ENCODE data around the gene SUCO. TPM values are rescaled to one million over a fixed set of nuclear protein-coding genes. Genes with fewer than 3 reads are reported as not detected.
A peak's percentile ranks its signal among the peaks of the same experiment; 100 is the strongest.

Gene SUCO, protein sequence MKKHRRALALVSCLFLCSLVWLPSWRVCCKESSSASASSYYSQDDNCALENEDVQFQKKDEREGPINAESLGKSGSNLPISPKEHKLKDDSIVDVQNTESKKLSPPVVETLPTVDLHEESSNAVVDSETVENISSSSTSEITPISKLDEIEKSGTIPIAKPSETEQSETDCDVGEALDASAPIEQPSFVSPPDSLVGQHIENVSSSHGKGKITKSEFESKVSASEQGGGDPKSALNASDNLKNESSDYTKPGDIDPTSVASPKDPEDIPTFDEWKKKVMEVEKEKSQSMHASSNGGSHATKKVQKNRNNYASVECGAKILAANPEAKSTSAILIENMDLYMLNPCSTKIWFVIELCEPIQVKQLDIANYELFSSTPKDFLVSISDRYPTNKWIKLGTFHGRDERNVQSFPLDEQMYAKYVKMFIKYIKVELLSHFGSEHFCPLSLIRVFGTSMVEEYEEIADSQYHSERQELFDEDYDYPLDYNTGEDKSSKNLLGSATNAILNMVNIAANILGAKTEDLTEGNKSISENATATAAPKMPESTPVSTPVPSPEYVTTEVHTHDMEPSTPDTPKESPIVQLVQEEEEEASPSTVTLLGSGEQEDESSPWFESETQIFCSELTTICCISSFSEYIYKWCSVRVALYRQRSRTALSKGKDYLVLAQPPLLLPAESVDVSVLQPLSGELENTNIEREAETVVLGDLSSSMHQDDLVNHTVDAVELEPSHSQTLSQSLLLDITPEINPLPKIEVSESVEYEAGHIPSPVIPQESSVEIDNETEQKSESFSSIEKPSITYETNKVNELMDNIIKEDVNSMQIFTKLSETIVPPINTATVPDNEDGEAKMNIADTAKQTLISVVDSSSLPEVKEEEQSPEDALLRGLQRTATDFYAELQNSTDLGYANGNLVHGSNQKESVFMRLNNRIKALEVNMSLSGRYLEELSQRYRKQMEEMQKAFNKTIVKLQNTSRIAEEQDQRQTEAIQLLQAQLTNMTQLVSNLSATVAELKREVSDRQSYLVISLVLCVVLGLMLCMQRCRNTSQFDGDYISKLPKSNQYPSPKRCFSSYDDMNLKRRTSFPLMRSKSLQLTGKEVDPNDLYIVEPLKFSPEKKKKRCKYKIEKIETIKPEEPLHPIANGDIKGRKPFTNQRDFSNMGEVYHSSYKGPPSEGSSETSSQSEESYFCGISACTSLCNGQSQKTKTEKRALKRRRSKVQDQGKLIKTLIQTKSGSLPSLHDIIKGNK (N-terminal part only)
- 27.2 TPM for total RNA-seq
- polyA plus RNA-seq: 30.5 TPM
- long read RNA-seq, donor 1: 0 reads
- long read RNA-seq, donor 2, partial matches to known transcripts: 10 of 11 reads
- long read RNA-seq, donor 2, other reads (novel, unspliced or antisense): 0 of 11 reads
- long read RNA-seq, donor 3, partial matches to known transcripts: 0 of 1 reads
- long read RNA-seq, donor 3, other reads (novel, unspliced or antisense): 0 of 1 reads
- long read RNA-seq, donor 4, partial matches to known transcripts: 0 of 1 reads
- long read RNA-seq, donor 4, other reads (novel, unspliced or antisense): 0 of 1 reads
- long read RNA-seq, donor 5, partial matches to known transcripts: 7 of 10 reads
- long read RNA-seq, donor 5, other reads (novel, unspliced or antisense): 0 of 10 reads
- long read RNA-seq, donor 6, partial matches to known transcripts: 0 of 2 reads
- long read RNA-seq, donor 6, other reads (novel, unspliced or antisense): 0 of 2 reads
- long read RNA-seq, donor 7, partial matches to known transcripts: 0 of 1 reads
- long read RNA-seq, donor 7, other reads (novel, unspliced or antisense): 0 of 1 reads
- long read RNA-seq, donor 8: 0 reads
- long read RNA-seq, donor 9: 0 reads
- long read RNA-seq, donor 10, partial matches to known transcripts: 0 of 1 reads
- long read RNA-seq, donor 10, other reads (novel, unspliced or antisense): 0 of 1 reads

DNA sequence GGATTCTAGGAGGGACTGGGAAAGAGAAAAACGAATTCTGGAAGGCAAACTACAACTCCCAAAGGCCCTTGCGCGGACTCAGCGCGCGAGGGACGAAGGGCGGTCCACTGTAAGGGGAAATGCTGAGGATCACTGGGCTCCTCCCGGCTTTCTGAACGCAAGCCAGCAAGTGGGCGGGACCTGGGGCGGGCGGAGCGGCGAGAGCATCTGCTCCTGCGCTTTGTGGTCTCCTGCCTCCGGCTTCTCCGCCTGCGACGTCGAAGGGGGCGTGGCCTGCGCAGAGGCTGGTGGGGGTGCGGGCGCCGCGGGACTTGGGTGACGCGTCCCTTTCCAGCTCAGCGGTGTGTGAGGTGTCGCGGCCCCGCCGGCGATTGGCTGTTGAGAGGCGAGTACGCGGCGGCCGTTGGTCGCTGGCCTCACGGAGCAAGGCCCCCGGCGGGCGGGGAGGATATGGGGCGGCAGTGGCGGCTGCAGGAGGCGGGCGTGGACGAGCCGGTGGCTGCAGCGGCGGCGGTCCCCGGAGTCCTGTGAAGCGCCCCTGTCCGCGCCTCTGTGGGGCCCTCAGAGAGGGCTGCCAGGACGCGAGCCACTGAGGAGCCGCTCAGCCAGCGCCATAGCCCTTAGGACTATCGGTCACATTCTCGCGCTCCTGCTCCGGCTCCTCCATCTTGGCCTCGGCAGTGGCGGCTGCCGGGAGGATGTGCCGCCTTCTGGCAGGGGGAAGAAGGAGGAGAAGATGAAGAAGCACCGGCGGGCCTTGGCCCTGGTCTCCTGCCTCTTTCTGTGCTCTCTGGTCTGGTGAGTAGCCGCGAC lies at the start of gene SUCO:
Gene SUCO, plus strand, starts transcription at position 451 of the 813 bp plus-strand sequence. Its CDS starts 286 bp downstream, at position 737.
- H3K27me3 ChIP-seq (ENCODE audit: control insufficient read depth in 2 of 2, insufficient read depth in 1 of 2, low read length in 1 of 2): no peaks in the 10 kb centered on the region
- H3K4me1 ChIP-seq (ENCODE audit: control insufficient read depth in 2 of 2, insufficient read depth in 2 of 2, low read length in 2 of 2): peaks cover 0 to 11% of the 10 kb centered on the region in 2 donors
- no peaks in the 10 kb centered on the region for H3K36me3 ChIP-seq (ENCODE audit: control insufficient read depth in 2 of 2, insufficient read depth in 2 of 2, low read length in 1 of 2)
- H3K4me3 ChIP-seq (ENCODE audit: low read length in 2 of 2): peak within 1 kb of the TSS; percentile 78 to 80
- no peaks in the 10 kb centered on the region for H3K9me3 ChIP-seq (ENCODE audit: control insufficient read depth in 2 of 2, insufficient read depth in 1 of 2, low read length in 1 of 2)
- peak in 8 of 9 donors; percentile 93 to 100 (median 98) for DNase-seq (ENCODE audit: low read depth in 6 of 9, low spot score in 9 of 9)
- peak within 1 kb of the TSS; percentile 98 to 99 for H3K27ac ChIP-seq (ENCODE audit: low read depth in 1 of 2, low read length in 1 of 2)
- under 1% methylated on average over 74 of the region's 74 CpGs for WGBS

DNA sequence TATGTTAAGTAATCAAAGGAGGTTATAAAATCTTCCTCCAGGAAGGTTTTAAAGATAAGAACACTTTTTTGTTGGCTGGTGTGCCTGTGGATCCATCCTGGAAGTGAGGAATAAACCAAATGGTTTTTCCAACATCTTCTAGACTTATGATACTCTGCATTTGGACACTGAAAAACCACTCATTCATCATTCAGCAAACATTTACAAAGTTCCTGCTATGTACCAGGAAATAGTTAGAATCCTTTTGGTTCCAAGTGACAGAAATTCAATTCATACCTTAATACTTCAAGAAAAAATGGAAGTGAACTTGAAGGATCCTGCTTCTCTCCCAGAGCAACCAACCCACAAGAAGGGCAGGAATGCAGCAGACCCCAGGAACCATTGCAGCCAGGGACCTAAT lies 49.5 kb upstream of the SUCO start:
- H3K27ac ChIP-seq (ENCODE audit: low read depth in 1 of 2, low read length in 1 of 2): no peak overlapping the region
- H3K36me3 ChIP-seq (ENCODE audit: control insufficient read depth in 2 of 2, insufficient read depth in 2 of 2, low read length in 1 of 2): no peaks in the 10 kb centered on the region
- peaks cover 0 to 8% of the 10 kb centered on the region in 2 donors for H3K4me1 ChIP-seq (ENCODE audit: control insufficient read depth in 2 of 2, insufficient read depth in 2 of 2, low read length in 2 of 2)
- no peaks in the 10 kb centered on the region for H3K27me3 ChIP-seq (ENCODE audit: control insufficient read depth in 2 of 2, insufficient read depth in 1 of 2, low read length in 1 of 2)
- H3K4me3 ChIP-seq (ENCODE audit: low read length in 2 of 2): no peak overlapping the region
- no peak for DNase-seq (ENCODE audit: low read depth in 6 of 9, low spot score in 9 of 9)
- no peaks in the 10 kb centered on the region for H3K9me3 ChIP-seq (ENCODE audit: control insufficient read depth in 2 of 2, insufficient read depth in 1 of 2, low read length in 1 of 2)

DNA sequence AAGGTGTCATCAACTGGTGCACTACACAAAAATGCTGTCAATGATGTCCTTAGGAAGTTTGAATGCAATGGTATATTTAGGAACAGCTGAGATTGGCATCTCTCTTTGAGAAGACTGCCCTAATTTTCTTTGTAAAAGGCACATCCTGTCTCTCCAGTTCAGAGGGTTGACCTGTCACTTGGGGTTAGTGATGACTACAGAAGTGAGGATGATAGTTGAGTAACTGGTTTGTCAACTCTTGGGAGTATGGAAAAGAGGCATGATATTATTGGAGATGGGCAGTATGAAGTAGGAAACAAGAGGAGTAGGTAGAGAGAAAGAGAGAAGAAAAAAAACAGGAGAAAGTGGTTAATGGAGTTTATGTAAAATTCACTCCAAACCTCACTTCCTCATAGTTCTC lies 48.7 kb upstream of the SUCO start:
- peaks cover 0 to 8% of the 10 kb centered on the region in 2 donors for H3K4me1 ChIP-seq (ENCODE audit: control insufficient read depth in 2 of 2, insufficient read depth in 2 of 2, low read length in 2 of 2)
- no peaks in the 10 kb centered on the region for H3K36me3 ChIP-seq (ENCODE audit: control insufficient read depth in 2 of 2, insufficient read depth in 2 of 2, low read length in 1 of 2)
- no peak overlapping the region for H3K27ac ChIP-seq (ENCODE audit: low read depth in 1 of 2, low read length in 1 of 2)
- H3K9me3 ChIP-seq (ENCODE audit: control insufficient read depth in 2 of 2, insufficient read depth in 1 of 2, low read length in 1 of 2): no peaks in the 10 kb centered on the region
- no peak overlapping the region for H3K4me3 ChIP-seq (ENCODE audit: low read length in 2 of 2)
- no peaks in the 10 kb centered on the region for H3K27me3 ChIP-seq (ENCODE audit: control insufficient read depth in 2 of 2, insufficient read depth in 1 of 2, low read length in 1 of 2)
- DNase-seq (ENCODE audit: low read depth in 6 of 9, low spot score in 9 of 9): no peak

DNA sequence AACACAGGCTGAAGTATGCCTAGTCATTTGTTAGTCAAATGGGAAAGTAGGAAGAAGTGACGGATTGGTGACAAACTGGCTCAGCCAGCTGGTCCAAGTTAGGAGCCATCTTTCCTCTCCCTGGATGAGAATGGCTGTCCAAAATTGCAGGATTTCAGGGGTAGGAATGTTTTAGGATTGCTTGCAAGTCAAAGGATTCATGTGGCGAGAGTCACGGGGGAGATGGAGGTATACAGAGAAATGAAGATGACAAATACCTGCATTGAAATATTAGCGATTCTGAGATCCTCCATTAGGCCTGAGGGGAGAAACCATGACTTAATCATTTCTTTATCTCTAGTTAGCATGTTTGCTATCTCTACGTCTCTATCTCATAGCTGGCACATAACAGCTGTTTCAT lies 47.3 kb upstream of the SUCO start:
- Histone ChIP-seq H3K36me3 (ENCODE audit: control insufficient read depth in 2 of 2, insufficient read depth in 2 of 2, low read length in 1 of 2) (no peaks in the 10 kb centered on the region), H3K4me3 (ENCODE audit: low read length in 2 of 2) (no peak overlapping the region), H3K27ac (ENCODE audit: low read depth in 1 of 2, low read length in 1 of 2) (no peak overlapping the region), H3K4me1 (ENCODE audit: control insufficient read depth in 2 of 2, insufficient read depth in 2 of 2, low read length in 2 of 2) (no peaks in the 10 kb centered on the region), H3K27me3 (ENCODE audit: control insufficient read depth in 2 of 2, insufficient read depth in 1 of 2, low read length in 1 of 2) (no peaks in the 10 kb centered on the region), H3K9me3 (ENCODE audit: control insufficient read depth in 2 of 2, insufficient read depth in 1 of 2, low read length in 1 of 2) (no peaks in the 10 kb centered on the region)
- DNase-seq (ENCODE audit: low read depth in 6 of 9, low spot score in 9 of 9): no peak
- 78% methylated on average over 5 of the region's 5 CpGs for WGBS

DNA sequence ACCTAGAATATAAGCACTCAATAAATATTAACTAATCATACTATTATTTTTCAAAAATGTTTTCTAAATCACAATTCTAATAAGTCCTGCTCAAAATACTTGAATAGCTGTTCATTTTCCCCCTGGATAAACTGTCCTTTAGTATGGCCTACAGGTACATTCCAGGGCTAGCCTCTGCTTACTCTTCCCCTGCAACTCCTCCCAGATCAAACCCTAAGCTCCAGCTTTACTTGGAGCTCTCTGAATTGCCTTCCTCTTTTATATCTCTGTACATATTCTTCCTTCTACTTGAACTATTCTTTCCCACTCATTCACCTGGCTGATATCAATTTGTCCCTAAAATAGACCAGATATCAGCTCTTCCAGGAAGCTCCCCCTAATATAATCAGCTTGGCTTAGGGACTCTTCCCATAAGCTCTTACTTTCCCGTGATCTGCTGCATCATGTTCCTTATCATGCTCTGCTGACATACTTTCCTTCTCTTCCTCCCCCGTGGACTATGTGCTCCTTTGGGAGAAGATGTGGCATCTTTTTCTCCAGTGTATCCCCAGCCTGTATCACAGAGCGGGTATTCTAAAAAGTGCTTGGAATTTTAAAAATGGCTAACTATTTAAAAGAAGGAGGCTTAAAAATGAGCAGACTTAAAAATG lies 46.0 kb upstream of the SUCO start:
- no peak overlapping the region for H3K4me3 ChIP-seq (ENCODE audit: low read length in 2 of 2)
- H3K9me3 ChIP-seq (ENCODE audit: control insufficient read depth in 2 of 2, insufficient read depth in 1 of 2, low read length in 1 of 2): no peaks in the 10 kb centered on the region
- 72% methylated on average over 3 of the region's 3 CpGs for WGBS
- H3K4me1 ChIP-seq (ENCODE audit: control insufficient read depth in 2 of 2, insufficient read depth in 2 of 2, low read length in 2 of 2): no peaks in the 10 kb centered on the region
- H3K36me3 ChIP-seq (ENCODE audit: control insufficient read depth in 2 of 2, insufficient read depth in 2 of 2, low read length in 1 of 2): no peaks in the 10 kb centered on the region
- no peak for DNase-seq (ENCODE audit: low read depth in 6 of 9, low spot score in 9 of 9)
- H3K27ac ChIP-seq (ENCODE audit: low read depth in 1 of 2, low read length in 1 of 2): no peak overlapping the region
- no peaks in the 10 kb centered on the region for H3K27me3 ChIP-seq (ENCODE audit: control insufficient read depth in 2 of 2, insufficient read depth in 1 of 2, low read length in 1 of 2)

DNA sequence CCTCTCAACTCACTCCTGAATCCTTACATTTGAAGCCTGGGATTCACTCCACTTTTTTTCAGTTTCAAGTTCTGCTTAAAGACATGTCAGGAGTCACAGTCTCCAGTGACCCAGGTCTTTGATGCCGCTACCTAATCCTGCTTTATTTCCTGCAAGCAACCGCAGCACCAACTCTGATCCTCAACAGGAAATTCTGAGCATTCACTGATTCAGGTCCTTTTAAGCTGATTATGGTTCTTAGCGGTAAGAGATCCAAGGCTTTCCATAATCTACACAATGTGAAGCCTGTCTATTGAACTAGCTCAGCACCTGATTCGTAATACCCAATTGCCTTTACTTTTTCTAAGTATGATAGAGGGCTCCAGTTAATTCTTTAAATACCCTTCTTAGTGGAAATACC lies 45.4 kb upstream of the SUCO start:
- Histone ChIP-seq H3K36me3 (ENCODE audit: control insufficient read depth in 2 of 2, insufficient read depth in 2 of 2, low read length in 1 of 2) (no peaks in the 10 kb centered on the region), H3K27me3 (ENCODE audit: control insufficient read depth in 2 of 2, insufficient read depth in 1 of 2, low read length in 1 of 2) (no peaks in the 10 kb centered on the region), H3K4me1 (ENCODE audit: control insufficient read depth in 2 of 2, insufficient read depth in 2 of 2, low read length in 2 of 2) (no peaks in the 10 kb centered on the region), H3K9me3 (ENCODE audit: control insufficient read depth in 2 of 2, insufficient read depth in 1 of 2, low read length in 1 of 2) (no peaks in the 10 kb centered on the region), H3K27ac (ENCODE audit: low read depth in 1 of 2, low read length in 1 of 2) (no peak overlapping the region), H3K4me3 (ENCODE audit: low read length in 2 of 2) (no peak overlapping the region)
- DNase-seq (ENCODE audit: low read depth in 6 of 9, low spot score in 9 of 9): peak in 2 of 9 donors; percentile 9 to 23
- WGBS: 28% methylated on average over 4 of the region's 4 CpGs

DNA sequence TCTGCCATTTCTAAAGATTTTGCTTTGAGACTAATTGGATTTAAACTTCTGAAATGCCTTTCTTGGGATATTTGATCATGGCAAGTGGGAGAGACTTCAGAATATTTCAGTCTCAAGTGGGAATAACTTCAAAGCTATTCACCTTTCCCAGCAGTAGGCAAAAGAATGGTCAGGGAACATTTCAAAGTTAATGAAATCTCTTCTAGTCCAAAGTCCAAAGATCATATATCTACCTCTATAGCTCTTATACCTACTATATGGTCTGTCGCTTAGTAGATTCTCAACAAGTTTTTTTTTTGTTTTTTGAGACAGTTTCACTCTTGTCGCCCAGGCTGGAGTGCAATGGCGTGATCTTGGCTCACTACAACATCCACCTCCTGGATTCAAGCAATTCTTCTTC lies 44.6 kb upstream of the SUCO start:
- H3K36me3 ChIP-seq (ENCODE audit: control insufficient read depth in 2 of 2, insufficient read depth in 2 of 2, low read length in 1 of 2): no peaks in the 10 kb centered on the region
- H3K9me3 ChIP-seq (ENCODE audit: control insufficient read depth in 2 of 2, insufficient read depth in 1 of 2, low read length in 1 of 2): no peaks in the 10 kb centered on the region
- WGBS: 97% methylated on average over 3 of the region's 3 CpGs
- no peak overlapping the region for H3K27ac ChIP-seq (ENCODE audit: low read depth in 1 of 2, low read length in 1 of 2)
- H3K4me3 ChIP-seq (ENCODE audit: low read length in 2 of 2): no peak overlapping the region
- no peaks in the 10 kb centered on the region for H3K27me3 ChIP-seq (ENCODE audit: control insufficient read depth in 2 of 2, insufficient read depth in 1 of 2, low read length in 1 of 2)
- no peaks in the 10 kb centered on the region for H3K4me1 ChIP-seq (ENCODE audit: control insufficient read depth in 2 of 2, insufficient read depth in 2 of 2, low read length in 2 of 2)
- no peak for DNase-seq (ENCODE audit: low read depth in 6 of 9, low spot score in 9 of 9)
